GM11168 (cell line): ENCODE measurements around the gene IFT80.

Experiments
- in situ Hi-C: fragments of 300-500 bp; cut with MboI; formaldehyde crosslinking; loops from one replicate; pipeline ENCODE4 v1.12.0; 2022; ENCODE audit warnings: low sequenced_read_pairs; ENCODE audit not compliant: unreplicated experiment

The IFT80 gene

GRCh38 chr3:160218136-160218535 lies 180.9 kb downstream of the IFT80 start:
- in situ Hi-C loops, result no loop called here

- in situ Hi-C loops, result no loop called here
Observed at GRCh38 chr3:160217675-160218074, 181.3 kb downstream of the IFT80 start.

GRCh38 chr3:160213191-160213590 lies 185.8 kb downstream of the IFT80 start:
- in situ Hi-C loops, result no loop called here

GRCh38 chr3:160210799-160211221 lies 188.2 kb downstream of the IFT80 start:
- in situ Hi-C loops, result no loop called here

GRCh38 chr3:160210341-160210740 lies 188.7 kb downstream of the IFT80 start:
- in situ Hi-C loops, result no loop called here
